Hepatocyte (in vitro differentiated cells): ENCODE measurements around the gene FOXN3.

ENCODE experiments used
- EZH2 ChIP-seq: fragments of 200-600 bp; sonication (generic); IDR thresholded peaks from 2 replicates; pipeline ENCODE4 v1.6.1; 2016; ENCODE audit warnings: antibody characterized with exemption, mild to moderate bottlenecking, borderline replicate concordance
- TF ChIP-seq, protein P1 (sequence below): fragments of 200-600 bp; sonication (generic); IDR thresholded peaks from 2 replicates; pipeline ENCODE4 v1.5.1; 2016; ENCODE audit warnings: antibody characterized with exemption, mild to moderate bottlenecking; ENCODE audit not compliant: poor library complexity

DNA sequence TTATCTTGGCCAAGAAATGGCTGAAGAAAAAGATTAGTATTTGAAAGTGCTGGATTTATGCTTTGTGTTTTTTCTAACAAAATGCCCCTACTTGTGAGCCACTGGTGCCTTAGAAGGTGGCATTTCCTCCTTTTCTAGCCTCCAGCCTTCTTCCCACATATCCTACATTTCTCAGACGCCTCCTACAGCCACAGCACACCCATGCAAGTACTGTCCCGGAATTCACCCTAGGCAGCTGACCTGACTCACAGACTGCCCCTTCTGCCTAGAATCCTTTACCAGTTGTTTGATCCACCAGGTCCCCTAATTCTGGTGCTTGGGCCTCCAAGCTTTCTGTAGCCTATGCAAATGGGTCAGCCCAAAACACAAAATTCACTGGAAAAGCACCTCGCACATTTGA lies 166.0 kb downstream of the FOXN3 start:
- TF ChIP-seq, protein P1, sequence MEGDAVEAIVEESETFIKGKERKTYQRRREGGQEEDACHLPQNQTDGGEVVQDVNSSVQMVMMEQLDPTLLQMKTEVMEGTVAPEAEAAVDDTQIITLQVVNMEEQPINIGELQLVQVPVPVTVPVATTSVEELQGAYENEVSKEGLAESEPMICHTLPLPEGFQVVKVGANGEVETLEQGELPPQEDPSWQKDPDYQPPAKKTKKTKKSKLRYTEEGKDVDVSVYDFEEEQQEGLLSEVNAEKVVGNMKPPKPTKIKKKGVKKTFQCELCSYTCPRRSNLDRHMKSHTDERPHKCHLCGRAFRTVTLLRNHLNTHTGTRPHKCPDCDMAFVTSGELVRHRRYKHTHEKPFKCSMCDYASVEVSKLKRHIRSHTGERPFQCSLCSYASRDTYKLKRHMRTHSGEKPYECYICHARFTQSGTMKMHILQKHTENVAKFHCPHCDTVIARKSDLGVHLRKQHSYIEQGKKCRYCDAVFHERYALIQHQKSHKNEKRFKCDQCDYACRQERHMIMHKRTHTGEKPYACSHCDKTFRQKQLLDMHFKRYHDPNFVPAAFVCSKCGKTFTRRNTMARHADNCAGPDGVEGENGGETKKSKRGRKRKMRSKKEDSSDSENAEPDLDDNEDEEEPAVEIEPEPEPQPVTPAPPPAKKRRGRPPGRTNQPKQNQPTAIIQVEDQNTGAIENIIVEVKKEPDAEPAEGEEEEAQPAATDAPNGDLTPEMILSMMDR, result no peak
- no peak for TF ChIP-seq EZH2
